ENCODE data around the gene LYRM2.

GRCh38 chr6:89554106-89554505 lies 84.4 kb downstream of the LYRM2 start:
- no peak for TF ChIP-seq CTCF (IDR thresholded peaks at IDR 0.05)
- no peak for TF ChIP-seq EP300 (IDR thresholded peaks at IDR 0.05)
- TF ChIP-seq POLR2A (IDR thresholded peaks at IDR 0.05; ENCODE audit: low read depth): no peak
